ENCODE results near the gene MAPKAPK5. TPM values are rescaled to one million over a fixed set of nuclear protein-coding genes. Genes with fewer than 3 reads are reported as not detected.

Gene MAPKAPK5
- total and polyA plus RNA-seq, 9 of the 15 experiments (the other 6 are each of a cell fraction or from before 2014, with no cell fraction given), result 11.6 to 72.1 (median 60.4) TPM

- POLR2A ChIA-PET, result no interaction called here
- no peak for DNase-seq (ENCODE audit: extremely low read depth in 1 of 4, low spot score in 3 of 4)
Measured at GRCh38 chr12:111881716-111882115, 39.7 kb downstream of the MAPKAPK5 start.

More at GRCh38 chr12:111881716-111882115, 39.7 kb downstream of the MAPKAPK5 start:
- no peaks in the 10 kb centered on the region for H3K9me3 ChIP-seq (replicated peaks; ENCODE audit: control insufficient read depth, insufficient read depth, low read depth, low read length)
- H3K79me2 ChIP-seq (ENCODE audit: control insufficient read depth, insufficient read depth, low read length), result no peaks in the 10 kb centered on the region
- peaks cover 2% of the 10 kb centered on the region for H3K9me1 ChIP-seq (ENCODE audit: control insufficient read depth, insufficient read depth, low read length)
- 100% methylated on average over 1 of the region's 1 CpG for WGBS (ENCODE audit: insufficient coverage, low coverage, missing lambda C conversion rate)
- H3K4me1 ChIP-seq (replicated peaks in 1 of 2; ENCODE audit: control insufficient read depth in 2 of 2, insufficient read depth in 2 of 2, low read length in 2 of 2), result no peaks in the 10 kb centered on the region
- TF ChIP-seq ZNF12 (CRISPR knock-in tag; IDR thresholded peaks at IDR 0.05) (no peak), ZNF609 (CRISPR knock-in tag; IDR thresholded peaks at IDR 0.05; ENCODE audit: borderline replicate concordance) (no peak), RBM22 (IDR thresholded peaks at IDR 0.05; ENCODE audit: low read depth, low read length, poor library complexity, severe bottlenecking) (no peak)
- TF ChIP-seq, protein P1, sequence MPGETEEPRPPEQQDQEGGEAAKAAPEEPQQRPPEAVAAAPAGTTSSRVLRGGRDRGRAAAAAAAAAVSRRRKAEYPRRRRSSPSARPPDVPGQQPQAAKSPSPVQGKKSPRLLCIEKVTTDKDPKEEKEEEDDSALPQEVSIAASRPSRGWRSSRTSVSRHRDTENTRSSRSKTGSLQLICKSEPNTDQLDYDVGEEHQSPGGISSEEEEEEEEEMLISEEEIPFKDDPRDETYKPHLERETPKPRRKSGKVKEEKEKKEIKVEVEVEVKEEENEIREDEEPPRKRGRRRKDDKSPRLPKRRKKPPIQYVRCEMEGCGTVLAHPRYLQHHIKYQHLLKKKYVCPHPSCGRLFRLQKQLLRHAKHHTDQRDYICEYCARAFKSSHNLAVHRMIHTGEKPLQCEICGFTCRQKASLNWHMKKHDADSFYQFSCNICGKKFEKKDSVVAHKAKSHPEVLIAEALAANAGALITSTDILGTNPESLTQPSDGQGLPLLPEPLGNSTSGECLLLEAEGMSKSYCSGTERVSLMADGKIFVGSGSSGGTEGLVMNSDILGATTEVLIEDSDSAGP (CRISPR knock-in tag; IDR thresholded peaks at IDR 0.05), result no peak
- H3K4me3 ChIP-seq, result no peak overlapping the region
- H2AFZ ChIP-seq (ENCODE audit: low read depth, low read length), result no peak overlapping the region
- H3K4me2 ChIP-seq (ENCODE audit: insufficient read depth, low read length), result no peak overlapping the region
- FAIRE-seq (no peak), ATAC-seq (no peak)
- CTCF ChIA-PET (ENCODE audit: low intra/inter-chr PET ratio), result no interaction called here
- intact Hi-C loops (cut with micrococcal nuclease) (no loop called here), in situ Hi-C loops (cut with MboI) (no loop called here)
- peaks cover 88% of the 10 kb centered on the region for H3K36me3 ChIP-seq (ENCODE audit: control insufficient read depth, insufficient read depth, low read length)
- no peaks in the 10 kb centered on the region for H4K20me1 ChIP-seq (replicated peaks; ENCODE audit: control insufficient read depth, insufficient read depth, low read length)
- H3K9ac ChIP-seq (ENCODE audit: insufficient read depth in 1 of 2, low read depth in 2 of 2, low read length in 2 of 2), result no peak overlapping the region
- H3K27me3 ChIP-seq (ENCODE audit: control insufficient read depth in 2 of 2, insufficient read depth in 2 of 2, low read length in 2 of 2), result no peaks in the 10 kb centered on the region
- no TSS peak for BruUV-seq (replicated peaks)
- H3K27ac ChIP-seq (ENCODE audit: extremely low read depth, low read depth, low read length), result no peak overlapping the region
